ENCODE data around the gene BICC1. TPM values are rescaled to one million over a fixed set of nuclear protein-coding genes. Genes with fewer than 3 reads are reported as not detected.
A peak's percentile ranks its signal among the peaks of the same experiment; 100 is the strongest.
"Not testable (repeated sequence)": the region's sequence is repeated elsewhere in the genome, so short reads cannot be mapped to it uniquely, and the experiment has no call there.

BICC1 gene
- total RNA-seq, 1 donor from 2014 or later: 42.1 TPM

- no peak for ATAC-seq
- intact Hi-C loops (cut with DNase I): no loop called here
- DNase-seq (ENCODE audit: low spot score): no peak
Observed at GRCh38 chr10:58586282-58587245, 73.9 kb downstream of the BICC1 start.

- DNase-seq (ENCODE audit: low spot score): no peak
- intact Hi-C loops (cut with DNase I): no loop called here
- no peak for ATAC-seq
Observed at GRCh38 chr10:58587676-58588075, 75.0 kb downstream of the BICC1 start.

- intact Hi-C loops (cut with DNase I): no loop called here
- ATAC-seq: peak; percentile 52
- no peak for DNase-seq (ENCODE audit: low spot score)
Observed at GRCh38 chr10:58588673-58589265, 76.1 kb downstream of the BICC1 start.

- DNase-seq (ENCODE audit: low spot score): no peak
- peak; percentile 83 for ATAC-seq
Observed at GRCh38 chr10:58590152-58590840, 77.6 kb downstream of the BICC1 start.

GRCh38 chr10:58590924-58591323, 78.3 kb downstream of the BICC1 start:
- intact Hi-C loops (cut with DNase I): no loop called here
- DNase-seq (ENCODE audit: low spot score): no peak
- ATAC-seq: no peak

More at GRCh38 chr10:58590152-58590840, 77.6 kb downstream of the BICC1 start:
- intact Hi-C loops (cut with DNase I): no loop called here

GRCh38 chr10:58593008-58593407, 80.3 kb downstream of the BICC1 start:
- intact Hi-C loops (cut with DNase I): no loop called here
- DNase-seq (ENCODE audit: low spot score) (no peak), ATAC-seq (no peak)

- DNase-seq (ENCODE audit: low spot score); intact Hi-C loops (cut with DNase I); ATAC-seq: not testable (repeated sequence)
Observed at GRCh38 chr10:58597211-58597610, 84.5 kb downstream of the BICC1 start.

GRCh38 chr10:58599927-58600553, 87.4 kb downstream of the BICC1 start:
- intact Hi-C loops (cut with DNase I): no loop called here
- no peak for ATAC-seq
- DNase-seq (ENCODE audit: low spot score): no peak

- no peak for ATAC-seq
- intact Hi-C loops (cut with DNase I): no loop called here
- DNase-seq (ENCODE audit: low spot score): no peak
Observed at GRCh38 chr10:58608351-58608750, 95.7 kb downstream of the BICC1 start.

GRCh38 chr10:58608826-58609531, 96.3 kb downstream of the BICC1 start:
- no peak for DNase-seq (ENCODE audit: low spot score)
- peak; percentile 65 for ATAC-seq
- intact Hi-C loops (cut with DNase I): no loop called here

- intact Hi-C loops (cut with DNase I): no loop called here
- ATAC-seq (no peak), DNase-seq (ENCODE audit: low spot score) (no peak)
Observed at GRCh38 chr10:58609532-58610150, 97.0 kb downstream of the BICC1 start.

GRCh38 chr10:58615237-58615935, 102.7 kb downstream of the BICC1 start:
- ATAC-seq (peak; percentile 49), DNase-seq (ENCODE audit: low spot score) (no peak)
- intact Hi-C loops (cut with DNase I): no loop called here

GRCh38 chr10:58618158-58618676, 105.5 kb downstream of the BICC1 start:
- intact Hi-C loops (cut with DNase I): no loop called here
- DNase-seq (ENCODE audit: low spot score): no peak
- no peak for ATAC-seq

- intact Hi-C loops (cut with DNase I): no loop called here
- DNase-seq (ENCODE audit: low spot score) (no peak), ATAC-seq (peak; percentile 19)
Observed at GRCh38 chr10:58621379-58622077, 108.9 kb downstream of the BICC1 start.

GRCh38 chr10:58622246-58622645, 109.6 kb downstream of the BICC1 start:
- intact Hi-C loops (cut with DNase I): no loop called here
- no peak for DNase-seq (ENCODE audit: low spot score)
- ATAC-seq: no peak

- DNase-seq (ENCODE audit: low spot score) (no peak), ATAC-seq (peak; percentile 80)
- intact Hi-C loops (cut with DNase I): no loop called here
Observed at GRCh38 chr10:58625070-58625469, 112.4 kb downstream of the BICC1 start.

- ATAC-seq (no peak), DNase-seq (ENCODE audit: low spot score) (no peak)
- intact Hi-C loops (cut with DNase I): no loop called here
Observed at GRCh38 chr10:58627392-58627791, 114.7 kb downstream of the BICC1 start.
